NCI-H460 (cell line): ENCODE results near the gene SULT1C3. TPM values are rescaled to one million over a fixed set of nuclear protein-coding genes. Genes with fewer than 3 reads are reported as not detected.

ENCODE experiments used
- DNase-seq: peaks from one replicate; pipeline ENCODE4 v3.0.0-alpha.2; 2016; ENCODE audit warnings: low read depth; ENCODE audit errors: extremely low read depth
- total RNA-seq: library from RNA; depleted of rRNA; stranded (reverse); fragments of >200 nt; shearing (Covaris generic); gene quantifications from 2 replicates; pipeline ENCODE4 v1.2.3, GENCODE V29; 2014; rRNA removed

The SULT1C3 gene
- total RNA-seq, 1 experiment from 2014 or later, result not detected

GRCh38 chr2:108297436-108298141, 57.8 kb downstream of the SULT1C3 start:
- DNase-seq, result no peak

- no peak for DNase-seq
These were observed 61.8 kb downstream of the SULT1C3 start for GRCh38 chr2:108301558-108301957.

- no peak for DNase-seq
These were observed 65.2 kb downstream of the SULT1C3 start for GRCh38 chr2:108304975-108305374.

GRCh38 chr2:108305901-108306300, 66.1 kb downstream of the SULT1C3 start:
- DNase-seq, result no peak

- no peak for DNase-seq
These were observed 70.1 kb downstream of the SULT1C3 start for GRCh38 chr2:108309903-108310302.

Other genes with a start within 250 kb of the SULT1C3 start
- gene SULT1C2, start 48.9 kb downstream of the SULT1C3 start, total RNA-seq, result not detected in 2 replicates
- not detected in 2 replicates for gene SULT1C4, start 138.0 kb downstream of the SULT1C3 start, total RNA-seq
- 21.1 and 27.3 TPM in 2 replicates for gene GCC2, start 209.2 kb downstream of the SULT1C3 start, total RNA-seq